Mucosa of rectum (tissue), 2 donors: ENCODE measurements around the gene WDFY3.

Experiments
- H3K27ac ChIP-seq, 2 donors: one replicate each; pipeline ENCODE4 v1.7.0; 2013; ENCODE audit warnings: inconsistent platforms in 2 of 2, low read depth in 2 of 2, low read length in 2 of 2
- H3K27me3 ChIP-seq, 2 donors: one replicate each; pipeline ENCODE4 v1.7.0; 2013; ENCODE audit warnings: low read length in 2 of 2; ENCODE audit not compliant: control insufficient read depth in 2 of 2, insufficient read depth in 2 of 2
- H3K36me3 ChIP-seq, 2 donors: one replicate each; pipeline ENCODE4 v1.7.0; 2013; ENCODE audit warnings: low read length in 2 of 2; ENCODE audit not compliant: control insufficient read depth in 2 of 2, insufficient read depth in 2 of 2
- H3K4me1 ChIP-seq, 2 donors: one replicate each; pipeline ENCODE4 v1.7.0; 2013; ENCODE audit warnings: low read length in 2 of 2, mild to moderate bottlenecking in 1 of 2; ENCODE audit not compliant: control insufficient read depth in 2 of 2, insufficient read depth in 2 of 2
- H3K4me3 ChIP-seq, 2 donors: one replicate each; pipeline ENCODE4 v1.7.0; 2013; ENCODE audit warnings: low read length in 2 of 2
- H3K9ac ChIP-seq, 2 donors: one replicate each; pipeline ENCODE4 v1.7.0; 2013; ENCODE audit warnings: low read length in 2 of 2, low read depth in 1 of 2, mild to moderate bottlenecking in 1 of 2
- H3K9me3 ChIP-seq, 2 donors: one replicate each; pipeline ENCODE4 v1.7.0; 2013; ENCODE audit warnings: low read length in 2 of 2; ENCODE audit not compliant: control insufficient read depth in 2 of 2
- donor health status: healthy.
- donor health status: Normal muscosa, but diverticular disease.

The WDFY3 gene

GRCh38 chr4:84895283-84895682 is 71.2 kb downstream of the WDFY3 start:
- no peaks in the 10 kb centered on the region for H3K9me3 ChIP-seq
- no peaks in the 10 kb centered on the region for H3K27me3 ChIP-seq
- no peaks in the 10 kb centered on the region for H3K4me1 ChIP-seq
- peaks cover 0 to 3% of the 10 kb centered on the region in 2 donors for H3K36me3 ChIP-seq
- H3K9ac ChIP-seq: no peak overlapping the region
- H3K27ac ChIP-seq: no peak overlapping the region
- no peak overlapping the region for H3K4me3 ChIP-seq

GRCh38 chr4:84894621-84895020 is 71.9 kb downstream of the WDFY3 start:
- Histone ChIP-seq H3K4me1 (no peaks in the 10 kb centered on the region), H3K27ac (no peak overlapping the region), H3K9ac (no peak overlapping the region), H3K4me3 (no peak overlapping the region), H3K36me3 (peaks cover 0 to 3% of the 10 kb centered on the region in 2 donors), H3K9me3 (no peaks in the 10 kb centered on the region), H3K27me3 (no peaks in the 10 kb centered on the region)

- Histone ChIP-seq H3K4me3 (no peak overlapping the region), H3K27ac (no peak overlapping the region), H3K36me3 (peaks cover 0 to 3% of the 10 kb centered on the region in 2 donors), H3K4me1 (no peaks in the 10 kb centered on the region), H3K27me3 (no peaks in the 10 kb centered on the region), H3K9ac (no peak overlapping the region), H3K9me3 (no peaks in the 10 kb centered on the region)
Observed at GRCh38 chr4:84892950-84893349, 73.5 kb downstream of the WDFY3 start.

GRCh38 chr4:84887824-84888223 is 78.7 kb downstream of the WDFY3 start:
- Histone ChIP-seq H3K27me3 (no peaks in the 10 kb centered on the region), H3K9me3 (no peaks in the 10 kb centered on the region)

GRCh38 chr4:84879651-84880200 is 86.8 kb downstream of the WDFY3 start:
- no peaks in the 10 kb centered on the region for H3K9me3 ChIP-seq
- H3K4me1 ChIP-seq: peaks cover 0 to 3% of the 10 kb centered on the region in 2 donors
- H3K9ac ChIP-seq: no peak overlapping the region
- no peak overlapping the region for H3K4me3 ChIP-seq
- no peaks in the 10 kb centered on the region for H3K27me3 ChIP-seq
- no peaks in the 10 kb centered on the region for H3K36me3 ChIP-seq
- H3K27ac ChIP-seq: no peak overlapping the region

More at GRCh38 chr4:84887824-84888223, 78.7 kb downstream of the WDFY3 start:
- H3K36me3 ChIP-seq: no peaks in the 10 kb centered on the region
- no peaks in the 10 kb centered on the region for H3K4me1 ChIP-seq
- no peak overlapping the region for H3K4me3 ChIP-seq
- H3K9ac ChIP-seq: no peak overlapping the region
- H3K27ac ChIP-seq: no peak overlapping the region

GRCh38 chr4:84878546-84878945 is 87.9 kb downstream of the WDFY3 start:
- H3K4me3 ChIP-seq: no peak overlapping the region
- H3K27me3 ChIP-seq: no peaks in the 10 kb centered on the region
- H3K27ac ChIP-seq: no peak overlapping the region
- no peaks in the 10 kb centered on the region for H3K36me3 ChIP-seq
- H3K9ac ChIP-seq: no peak overlapping the region
- H3K9me3 ChIP-seq: no peaks in the 10 kb centered on the region
- H3K4me1 ChIP-seq: peaks cover 0 to 3% of the 10 kb centered on the region in 2 donors

- no peak overlapping the region for H3K27ac ChIP-seq
- no peaks in the 10 kb centered on the region for H3K9me3 ChIP-seq
- no peaks in the 10 kb centered on the region for H3K36me3 ChIP-seq
- no peak overlapping the region for H3K9ac ChIP-seq
- no peak overlapping the region for H3K4me3 ChIP-seq
- H3K27me3 ChIP-seq: no peaks in the 10 kb centered on the region
- peaks cover 0 to 3% of the 10 kb centered on the region in 2 donors for H3K4me1 ChIP-seq
Observed at GRCh38 chr4:84878090-84878489, 88.4 kb downstream of the WDFY3 start.

GRCh38 chr4:84877051-84877833 is 89.2 kb downstream of the WDFY3 start:
- H3K9me3 ChIP-seq: no peaks in the 10 kb centered on the region
- H3K27me3 ChIP-seq: no peaks in the 10 kb centered on the region
- H3K36me3 ChIP-seq: no peaks in the 10 kb centered on the region
- H3K4me3 ChIP-seq: no peak overlapping the region
- H3K9ac ChIP-seq: no peak overlapping the region
- H3K27ac ChIP-seq: no peak overlapping the region
- peaks cover 0 to 3% of the 10 kb centered on the region in 2 donors for H3K4me1 ChIP-seq

GRCh38 chr4:84875636-84876371 is 90.7 kb downstream of the WDFY3 start:
- H3K4me3 ChIP-seq: no peak overlapping the region
- H3K9me3 ChIP-seq: no peaks in the 10 kb centered on the region
- no peak overlapping the region for H3K9ac ChIP-seq
- no peak overlapping the region for H3K27ac ChIP-seq
- no peaks in the 10 kb centered on the region for H3K27me3 ChIP-seq
- H3K36me3 ChIP-seq: no peaks in the 10 kb centered on the region
- H3K4me1 ChIP-seq: peaks cover 0 to 3% of the 10 kb centered on the region in 2 donors

GRCh38 chr4:84874619-84875018 is 91.9 kb downstream of the WDFY3 start:
- H3K27ac ChIP-seq: no peak overlapping the region
- no peaks in the 10 kb centered on the region for H3K27me3 ChIP-seq
- no peaks in the 10 kb centered on the region for H3K36me3 ChIP-seq
- H3K9me3 ChIP-seq: no peaks in the 10 kb centered on the region
- H3K4me3 ChIP-seq: no peak overlapping the region
- peaks cover 0 to 3% of the 10 kb centered on the region in 2 donors for H3K4me1 ChIP-seq
- H3K9ac ChIP-seq: no peak overlapping the region
